GM12878 (cell line): ENCODE measurements around the gene LEMD1. TPM values are rescaled to one million over a fixed set of nuclear protein-coding genes. Genes with fewer than 3 reads are reported as not detected.

ENCODE experiments used
- ATAC-seq: fragments of 200-7000 bp; cut with Tn5 transposase; 3 replicates; pipeline ENCODE4 v1.9.1; 2020; ENCODE audit warnings: mild to moderate bottlenecking, moderate library complexity
- BruUV-seq: library from RNA; stranded (reverse); fragments of 400-500 nt; replicated peaks from 2 replicates; lab custom pipeline; 2021; lab: Mats Ljungman, UMichigan
- CTCF ChIA-PET: fragments of 300-600 bp; sonication (Branson Sonifier 250); formaldehyde crosslinking; extraction: SDS; loops from one replicate; lab custom pipeline; 2021; ENCODE audit warnings: inconsistent platforms; lab: Yijun Ruan, JAX
- POLR2A ChIA-PET: fragments of 350-600 bp; formaldehyde crosslinking; extraction: SDS; loops from one replicate; lab custom pipeline; 2021; ENCODE audit warnings: inconsistent platforms; lab: Charles Lee
- RAD21 ChIA-PET: fragments of 300-600 bp; sonication (Branson Sonifier 250); formaldehyde crosslinking; loops from one replicate; lab custom pipeline; 2023; ENCODE audit warnings: antibody characterized with exemption; ENCODE audit not compliant: unreplicated experiment; lab: Charles Lee
- SMC1A ChIA-PET: fragments of 300-600 bp; sonication (Branson Sonifier 250); formaldehyde crosslinking; loops from one replicate; lab custom pipeline; 2023; ENCODE audit not compliant: unreplicated experiment, uncharacterized antibody; lab: Charles Lee
- DNase-seq: peaks from one replicate; pipeline ENCODE4 v3.0.0-alpha.2; 2011; ENCODE audit warnings: low read depth, low spot score
- FAIRE-seq: peaks from 3 replicates; lab custom pipeline; 2011; peaks lifted over from hg19 to GRCh38; lab: Jason Lieb, UNC
- H2AFZ ChIP-seq: 2 replicates; pipeline ENCODE4 v1.6.0; 2011; ENCODE audit warnings: low read depth, low read length, control low read depth; ENCODE audit not compliant: control insufficient read depth
- H3K27ac ChIP-seq: 2 replicates; pipeline ENCODE4 v1.5.1; 2011; ENCODE audit warnings: control low read depth; ENCODE audit not compliant: control insufficient read depth, insufficient read depth
- H3K27me3 ChIP-seq, 2 experiments: replicated peaks in 1 of 2; 2 replicates each; pipeline versions ENCODE4 v1.6.0 to v1.6.1; 2011; ENCODE audit warnings: low read length in 1 of 2; ENCODE audit not compliant: control insufficient read depth in 2 of 2, insufficient read depth in 2 of 2
- H3K36me3 ChIP-seq, 2 experiments: 2 replicates each; pipeline ENCODE4 v1.5.1; 2011; ENCODE audit warnings: low read length in 1 of 2; ENCODE audit not compliant: control insufficient read depth in 2 of 2, insufficient read depth in 2 of 2
- H3K4me1 ChIP-seq: 2 replicates; pipeline ENCODE4 v1.6.1; 2011; ENCODE audit warnings: mild to moderate bottlenecking, low read length, moderate library complexity, mixed read lengths; ENCODE audit not compliant: control insufficient read depth, insufficient read depth
- H3K4me2 ChIP-seq: 2 replicates; pipeline ENCODE4 v1.6.0; 2011; ENCODE audit warnings: control low read depth; ENCODE audit not compliant: control insufficient read depth, insufficient read depth
- H3K4me3 ChIP-seq: fragments of 200-600 bp; sonication (generic); 2 replicates; pipeline ENCODE4 v1.5.1; 2016
- H3K79me2 ChIP-seq: 2 replicates; pipeline ENCODE4 v1.6.0; 2011; ENCODE audit warnings: low read length; ENCODE audit not compliant: control insufficient read depth, insufficient read depth
- H3K9ac ChIP-seq: 2 replicates; pipeline ENCODE4 v1.8.0; 2011; ENCODE audit warnings: low read length, control low read depth, mixed read lengths; ENCODE audit not compliant: control insufficient read depth, insufficient read depth
- H3K9me3 ChIP-seq: replicated peaks from 3 replicates; pipeline ENCODE4 v1.5.1; 2011; ENCODE audit warnings: mild to moderate bottlenecking, low read length; ENCODE audit not compliant: control insufficient read depth, insufficient read depth
- H4K20me1 ChIP-seq: 2 replicates; pipeline ENCODE4 v1.6.0; 2011; ENCODE audit not compliant: control insufficient read depth, insufficient read depth
- ASH2L ChIP-seq: fragments of 300-600, 200-600 bp; sonication (generic); IDR thresholded peaks from 2 replicates; pipeline ENCODE4 v1.6.1; 2017; ENCODE audit warnings: low read depth, mild to moderate bottlenecking, borderline replicate concordance
- HDAC6 ChIP-seq: fragments of 200-600 bp; sonication (generic); IDR thresholded peaks from one replicate; pipeline ENCODE4 v1.8.0; 2017; ENCODE audit warnings: antibody characterized with exemption; ENCODE audit not compliant: unreplicated experiment
- IKZF2 ChIP-seq, 2 experiments: fragments of 450-650 bp; IDR thresholded peaks; 2 replicates each; pipeline ENCODE4 v1.6.1; 2017; ENCODE audit warnings: mild to moderate bottlenecking in 2 of 2, moderate library complexity in 2 of 2
- JUNB ChIP-seq: IDR thresholded peaks from 2 replicates; pipeline ENCODE4 v1.6.1; 2016; ENCODE audit warnings: antibody characterized with exemption, mild to moderate bottlenecking
- KAT2A ChIP-seq: conservative IDR thresholded peaks from 2 replicates; pipeline ENCODE4 v1.6.1; 2011; ENCODE audit warnings: low read depth, low read length; ENCODE audit not compliant: control insufficient read depth
- NFYA ChIP-seq: IDR thresholded peaks from 2 replicates; pipeline ENCODE4 v1.6.1; 2011; ENCODE audit warnings: low read depth, mild to moderate bottlenecking, low read length, improper control_type of control experiment, borderline replicate concordance
- POLR2A ChIP-seq: IDR thresholded peaks from 2 replicates; pipeline ENCODE4 v1.6.1; 2011; ENCODE audit warnings: low read depth, mild to moderate bottlenecking, low read length
- SIN3A ChIP-seq: IDR thresholded peaks from 2 replicates; pipeline ENCODE4 v1.6.1; 2012; ENCODE audit warnings: low read depth, low read length, improper control_type of control experiment
- SREBF1 ChIP-seq: IDR thresholded peaks from 2 replicates; pipeline ENCODE4 v1.6.1; 2012; ENCODE audit warnings: mild to moderate bottlenecking, low read length
- STAT1 ChIP-seq: fragments of 450-650 bp; conservative IDR thresholded peaks from 2 replicates; pipeline ENCODE4 v1.6.1; 2014; ENCODE audit warnings: antibody characterized with exemption, mild to moderate bottlenecking
- TCF7 ChIP-seq: IDR thresholded peaks from 2 replicates; pipeline ENCODE4 v1.6.1; 2014; ENCODE audit warnings: antibody characterized with exemption, borderline replicate concordance
- WGBS: methylation state at CpG from one replicate; pipeline ENCODE4 v1.1.6; 2016; ENCODE audit warnings: low lambda C conversion rate; ENCODE audit not compliant: insufficient replicate concordance, insufficient coverage; ENCODE audit errors: missing lambda C conversion rate; 5-methylcytosine and 5-hydroxymethylcytosine counted together
- in situ Hi-C: fragments of 300-500 bp; cut with MboI; formaldehyde crosslinking; loops from 9 replicates; pipeline ENCODE4 v1.14.3; 2018; ENCODE audit warnings: mixed read lengths
- intact Hi-C: fragments of 100-400 bp; cut with micrococcal nuclease; formaldehyde crosslinking; loops from one replicate; pipeline ENCODE4 v1.14.2; 2022; ENCODE audit not compliant: unreplicated experiment
- polyA plus RNA-seq, 11 experiments: library from polyadenylated mRNA; depleted of rRNA in 4 of 11; unstranded in 6 of 11; stranded (reverse) in 5 of 11; fragments of >200 nt; fragmentation: Nextera tagmentation in 4 of 11; fragmentation: Illumina TruSeq in 1 of 11; extraction: Ambion mirVana in 4 of 11; extraction: Trizol in 1 of 11; gene quantifications; 1 replicate in 1 of 11; 2 replicates in 10 of 11; pipeline versions ENCODE4 v1.2.1 to v1.2.3, GENCODE V29; 2011 to 2016; ENCODE audit warnings: inconsistent platforms in 2 of 11, missing spikeins in 2 of 11, low read depth in 1 of 11
- total RNA-seq, 4 experiments: library from RNA; depleted of rRNA in 3 of 4; stranded (reverse); fragments of >200 nt in 3 of 4; fragmentation: Illumina TruSeq in 1 of 4; extraction: Trizol in 1 of 4; gene quantifications; 2 replicates each; pipeline versions ENCODE4 v1.2.1 to v1.2.3, GENCODE V29; 2013 to 2021
- TF ChIP-seq, protein P1 (sequence below): fragments of 450-650 bp; IDR thresholded peaks from 2 replicates; pipeline ENCODE4 v1.6.1; 2017; ENCODE audit warnings: mild to moderate bottlenecking, low read depth, inconsistent platforms; ENCODE audit not compliant: poor library complexity, severe bottlenecking
- TF ChIP-seq, protein P2 (sequence below): IDR thresholded peaks from 2 replicates; pipeline ENCODE4 v1.6.1; 2011; ENCODE audit warnings: borderline replicate concordance, low read depth, mild to moderate bottlenecking, moderate library complexity, mixed read lengths, low read length; ENCODE audit not compliant: insufficient read depth; ENCODE audit errors: extremely low read length
- TF ChIP-seq, protein P3 (sequence below): fragments of 450-650 bp; IDR thresholded peaks from 2 replicates; pipeline ENCODE4 v1.6.1; 2016; ENCODE audit warnings: mild to moderate bottlenecking
- TF ChIP-seq, protein P4 (sequence below): fragments of 450-650 bp; IDR thresholded peaks from 2 replicates; pipeline ENCODE4 v1.6.1; 2017; ENCODE audit warnings: borderline replicate concordance

Gene LEMD1
- total and polyA plus RNA-seq, 10 of the 15 experiments (the other 5 are each of a cell fraction or from before 2014, with no cell fraction given), result 0.19 to 1.2 (median 0.26) TPM; not detected in 7

DNA sequence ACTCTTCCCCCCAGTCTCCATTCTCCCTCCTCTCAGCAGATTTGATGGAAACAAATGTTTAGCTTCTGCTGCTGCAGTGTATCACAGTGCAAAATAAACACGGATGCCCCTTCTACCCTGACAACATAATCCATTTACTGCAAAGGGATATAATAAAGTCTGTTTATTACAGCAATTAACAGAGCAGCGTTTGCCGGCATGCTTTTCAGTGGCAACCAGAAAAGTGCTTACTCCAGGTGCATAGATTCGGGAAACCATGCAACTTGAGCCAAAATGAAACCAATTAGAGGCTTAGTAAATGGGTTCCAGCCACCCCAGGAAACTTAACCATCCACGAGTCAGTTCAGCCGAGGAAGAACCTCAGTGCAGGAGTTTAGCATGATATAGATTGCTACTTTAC is 12.9 kb upstream of the LEMD1 start:
- CTCF ChIA-PET, result interaction anchor here (0.8 to 8.8 kb wide), 5 partner anchors 12 to 90 kb away, joined by 3 to 191 read pairs (median 3); no protein-coding TSS in a partner anchor
- FAIRE-seq, result no peak
- BruUV-seq, result no TSS peak

More for the DNA sequence above, 12.9 kb upstream of the LEMD1 start:
- H3K9ac ChIP-seq, result no peak overlapping the region
- no peak for TF ChIP-seq TCF7
- TF ChIP-seq KAT2A, result no peak
- TF ChIP-seq IKZF2 (IDR thresholded peaks at IDR 0.05), result no peak
- no peak for TF ChIP-seq JUNB
- no peak for TF ChIP-seq ASH2L
- TF ChIP-seq, protein P1, sequence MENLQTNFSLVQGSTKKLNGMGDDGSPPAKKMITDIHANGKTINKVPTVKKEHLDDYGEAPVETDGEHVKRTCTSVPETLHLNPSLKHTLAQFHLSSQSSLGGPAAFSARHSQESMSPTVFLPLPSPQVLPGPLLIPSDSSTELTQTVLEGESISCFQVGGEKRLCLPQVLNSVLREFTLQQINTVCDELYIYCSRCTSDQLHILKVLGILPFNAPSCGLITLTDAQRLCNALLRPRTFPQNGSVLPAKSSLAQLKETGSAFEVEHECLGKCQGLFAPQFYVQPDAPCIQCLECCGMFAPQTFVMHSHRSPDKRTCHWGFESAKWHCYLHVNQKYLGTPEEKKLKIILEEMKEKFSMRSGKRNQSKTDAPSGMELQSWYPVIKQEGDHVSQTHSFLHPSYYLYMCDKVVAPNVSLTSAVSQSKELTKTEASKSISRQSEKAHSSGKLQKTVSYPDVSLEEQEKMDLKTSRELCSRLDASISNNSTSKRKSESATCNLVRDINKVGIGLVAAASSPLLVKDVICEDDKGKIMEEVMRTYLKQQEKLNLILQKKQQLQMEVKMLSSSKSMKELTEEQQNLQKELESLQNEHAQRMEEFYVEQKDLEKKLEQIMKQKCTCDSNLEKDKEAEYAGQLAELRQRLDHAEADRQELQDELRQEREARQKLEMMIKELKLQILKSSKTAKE, result no peak
- TF ChIP-seq, protein P2, sequence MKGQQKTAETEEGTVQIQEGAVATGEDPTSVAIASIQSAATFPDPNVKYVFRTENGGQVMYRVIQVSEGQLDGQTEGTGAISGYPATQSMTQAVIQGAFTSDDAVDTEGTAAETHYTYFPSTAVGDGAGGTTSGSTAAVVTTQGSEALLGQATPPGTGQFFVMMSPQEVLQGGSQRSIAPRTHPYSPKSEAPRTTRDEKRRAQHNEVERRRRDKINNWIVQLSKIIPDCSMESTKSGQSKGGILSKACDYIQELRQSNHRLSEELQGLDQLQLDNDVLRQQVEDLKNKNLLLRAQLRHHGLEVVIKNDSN, result no peak
- TF ChIP-seq, protein P3, sequence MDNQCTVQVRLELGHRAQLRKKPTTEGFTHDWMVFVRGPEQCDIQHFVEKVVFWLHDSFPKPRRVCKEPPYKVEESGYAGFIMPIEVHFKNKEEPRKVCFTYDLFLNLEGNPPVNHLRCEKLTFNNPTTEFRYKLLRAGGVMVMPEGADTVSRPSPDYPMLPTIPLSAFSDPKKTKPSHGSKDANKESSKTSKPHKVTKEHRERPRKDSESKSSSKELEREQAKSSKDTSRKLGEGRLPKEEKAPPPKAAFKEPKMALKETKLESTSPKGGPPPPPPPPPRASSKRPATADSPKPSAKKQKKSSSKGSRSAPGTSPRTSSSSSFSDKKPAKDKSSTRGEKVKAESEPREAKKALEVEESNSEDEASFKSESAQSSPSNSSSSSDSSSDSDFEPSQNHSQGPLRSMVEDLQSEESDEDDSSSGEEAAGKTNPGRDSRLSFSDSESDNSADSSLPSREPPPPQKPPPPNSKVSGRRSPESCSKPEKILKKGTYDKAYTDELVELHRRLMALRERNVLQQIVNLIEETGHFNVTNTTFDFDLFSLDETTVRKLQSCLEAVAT, result no peak
- no peak for TF ChIP-seq POLR2A
- no peak for TF ChIP-seq SIN3A
- TF ChIP-seq NFYA, result no peak
- TF ChIP-seq STAT1, result no peak
- no peak for TF ChIP-seq HDAC6
- TF ChIP-seq, protein P4, sequence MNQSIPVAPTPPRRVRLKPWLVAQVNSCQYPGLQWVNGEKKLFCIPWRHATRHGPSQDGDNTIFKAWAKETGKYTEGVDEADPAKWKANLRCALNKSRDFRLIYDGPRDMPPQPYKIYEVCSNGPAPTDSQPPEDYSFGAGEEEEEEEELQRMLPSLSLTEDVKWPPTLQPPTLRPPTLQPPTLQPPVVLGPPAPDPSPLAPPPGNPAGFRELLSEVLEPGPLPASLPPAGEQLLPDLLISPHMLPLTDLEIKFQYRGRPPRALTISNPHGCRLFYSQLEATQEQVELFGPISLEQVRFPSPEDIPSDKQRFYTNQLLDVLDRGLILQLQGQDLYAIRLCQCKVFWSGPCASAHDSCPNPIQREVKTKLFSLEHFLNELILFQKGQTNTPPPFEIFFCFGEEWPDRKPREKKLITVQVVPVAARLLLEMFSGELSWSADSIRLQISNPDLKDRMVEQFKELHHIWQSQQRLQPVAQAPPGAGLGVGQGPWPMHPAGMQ, result no peak
- no peak for TF ChIP-seq SREBF1
- no peak overlapping the region for H2AFZ ChIP-seq
- no peaks in the 10 kb centered on the region for H3K79me2 ChIP-seq
- no peaks in the 10 kb centered on the region for H4K20me1 ChIP-seq
- ATAC-seq (no peak), DNase-seq (no peak)
- no peak overlapping the region for H3K27ac ChIP-seq
- H3K4me2 ChIP-seq, result no peak overlapping the region
- RAD21 ChIA-PET, result interaction anchor here (1.0 kb wide), 2 partner anchors 50 to 51 kb away, joined by 3 read pairs; no protein-coding TSS in a partner anchor
- H3K36me3 ChIP-seq, result no peaks in the 10 kb centered on the region
- no peak overlapping the region for H3K4me3 ChIP-seq
- SMC1A ChIA-PET, result interaction anchor here (1.0 to 2.5 kb wide), 4 partner anchors 51 to 98 kb away, joined by 3 to 15 read pairs (median 4); no protein-coding TSS in a partner anchor
- WGBS, result 27% methylated on average over 6 of the region's 6 CpGs
- intact Hi-C loops (loop anchor here (5.0 kb wide), 1 partner anchor 97 kb away; no protein-coding TSS in a partner anchor), in situ Hi-C loops (no loop called here)
- peaks cover 3% of the 10 kb centered on the region for H3K4me1 ChIP-seq
- POLR2A ChIA-PET, result no interaction called here
- peaks cover 1 to 3% of the 10 kb centered on the region in 2 experiments; a peak in 1 of 4 replicates for H3K27me3 ChIP-seq
- H3K9me3 ChIP-seq, result no peaks in the 10 kb centered on the region
